ENCODE measurements around the gene EMC1. TPM values are rescaled to one million over a fixed set of nuclear protein-coding genes. Genes with fewer than 3 reads are reported as not detected.

The EMC1 gene
- polyA plus RNA-seq, 2 of the 4 experiments (the other 2 are of a cell fraction) = 25.8 to 32.2 TPM

DNA sequence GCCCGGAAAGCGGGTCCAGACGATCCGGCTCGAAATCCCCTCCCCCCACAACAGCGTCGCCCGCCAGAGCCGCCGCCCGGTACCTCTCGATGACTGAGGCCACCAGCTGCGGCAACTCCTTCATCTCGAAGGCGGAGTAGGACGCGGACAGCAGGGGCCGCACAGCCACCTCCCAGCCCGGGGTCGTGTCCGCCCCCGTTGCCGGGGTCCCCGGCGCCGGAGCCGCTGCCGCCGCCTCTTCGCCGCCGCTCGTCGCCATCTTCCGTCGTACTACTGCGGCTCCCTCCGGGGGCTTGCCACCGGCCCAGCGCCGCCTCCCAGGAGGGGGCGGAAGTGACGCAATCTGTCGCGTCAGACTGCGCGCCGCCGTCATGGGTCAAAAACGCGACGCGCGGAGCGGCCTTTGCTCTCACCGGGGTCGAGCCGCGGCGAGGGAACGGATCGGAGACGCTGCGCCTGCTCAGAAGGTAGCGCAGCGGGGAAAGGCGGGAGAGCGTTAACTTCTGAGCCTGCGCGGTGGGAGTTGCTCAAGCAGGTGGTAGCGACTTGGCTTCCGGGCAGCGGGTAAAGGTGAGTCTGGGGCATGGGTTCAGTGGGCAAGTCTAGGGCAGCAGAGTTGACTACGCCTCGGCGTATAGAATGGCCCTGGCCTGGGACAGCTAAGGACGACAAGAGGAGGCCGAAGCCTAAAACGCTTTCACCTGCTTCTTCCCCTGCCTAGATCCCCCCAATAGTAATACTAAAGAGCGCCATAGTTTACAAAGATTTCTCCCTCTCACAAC lies 41.1 kb downstream of the EMC1 start, which contains the start of gene UBR4 (continued):
- TF ChIP-seq, protein P1, sequence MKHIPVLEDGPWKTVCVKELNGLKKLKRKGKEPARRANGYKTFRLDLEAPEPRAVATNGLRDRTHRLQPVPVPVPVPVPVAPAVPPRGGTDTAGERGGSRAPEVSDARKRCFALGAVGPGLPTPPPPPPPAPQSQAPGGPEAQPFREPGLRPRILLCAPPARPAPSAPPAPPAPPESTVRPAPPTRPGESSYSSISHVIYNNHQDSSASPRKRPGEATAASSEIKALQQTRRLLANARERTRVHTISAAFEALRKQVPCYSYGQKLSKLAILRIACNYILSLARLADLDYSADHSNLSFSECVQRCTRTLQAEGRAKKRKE (CRISPR knock-in tag; IDR thresholded peaks at IDR 0.05; ENCODE audit: low read depth) = 0 out of 2 replicates have a peak, but pooled peaks have one; percentile 54
- no peak for TF ChIP-seq RFX5 (IDR thresholded peaks at IDR 0.05)
- TF ChIP-seq KDM5A (IDR thresholded peaks at IDR 0.05) = peak; percentile 52; the same call in 1 of the 2 replicates
- TF ChIP-seq, protein P2, sequence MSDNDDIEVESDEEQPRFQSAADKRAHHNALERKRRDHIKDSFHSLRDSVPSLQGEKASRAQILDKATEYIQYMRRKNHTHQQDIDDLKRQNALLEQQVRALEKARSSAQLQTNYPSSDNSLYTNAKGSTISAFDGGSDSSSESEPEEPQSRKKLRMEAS (IDR thresholded peaks at IDR 0.05) = peak; percentile 88
- TF ChIP-seq POLR2AphosphoS2 (conservative IDR thresholded peaks at IDR 0.05; ENCODE audit: low read length) = no peak
- no peak for TF ChIP-seq ZSCAN20 (CRISPR knock-in tag; IDR thresholded peaks at IDR 0.05)
- no peak for TF ChIP-seq NPAS2 (CRISPR knock-in tag; IDR thresholded peaks at IDR 0.05; ENCODE audit: borderline replicate concordance)
- TF ChIP-seq HOXB13 (CRISPR knock-in tag; IDR thresholded peaks at IDR 0.05; ENCODE audit: low read depth) = peak; percentile 56; the same call in 1 of the 2 replicates
- TF ChIP-seq CEBPB (IDR thresholded peaks at IDR 0.05) = peak; percentile 58 to 65; a peak in 3 of 4 replicates
- TF ChIP-seq, protein P3, sequence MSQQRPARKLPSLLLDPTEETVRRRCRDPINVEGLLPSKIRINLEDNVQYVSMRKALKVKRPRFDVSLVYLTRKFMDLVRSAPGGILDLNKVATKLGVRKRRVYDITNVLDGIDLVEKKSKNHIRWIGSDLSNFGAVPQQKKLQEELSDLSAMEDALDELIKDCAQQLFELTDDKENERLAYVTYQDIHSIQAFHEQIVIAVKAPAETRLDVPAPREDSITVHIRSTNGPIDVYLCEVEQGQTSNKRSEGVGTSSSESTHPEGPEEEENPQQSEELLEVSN (IDR thresholded peaks at IDR 0.05; ENCODE audit: borderline replicate concordance, low read depth) = peak; percentile 92; the same call in 1 of the 2 replicates
- TF ChIP-seq JUN (IDR thresholded peaks at IDR 0.05) = peak; percentile 55 to 78; a peak in 4 of 5 replicates
- no peak for TF ChIP-seq HEYL (CRISPR knock-in tag; IDR thresholded peaks at IDR 0.05)
- TF ChIP-seq ZFP36 (IDR thresholded peaks at IDR 0.05; ENCODE audit: borderline replicate concordance, partially characterized antibody) = peak; percentile 27
- TF ChIP-seq, protein P4, sequence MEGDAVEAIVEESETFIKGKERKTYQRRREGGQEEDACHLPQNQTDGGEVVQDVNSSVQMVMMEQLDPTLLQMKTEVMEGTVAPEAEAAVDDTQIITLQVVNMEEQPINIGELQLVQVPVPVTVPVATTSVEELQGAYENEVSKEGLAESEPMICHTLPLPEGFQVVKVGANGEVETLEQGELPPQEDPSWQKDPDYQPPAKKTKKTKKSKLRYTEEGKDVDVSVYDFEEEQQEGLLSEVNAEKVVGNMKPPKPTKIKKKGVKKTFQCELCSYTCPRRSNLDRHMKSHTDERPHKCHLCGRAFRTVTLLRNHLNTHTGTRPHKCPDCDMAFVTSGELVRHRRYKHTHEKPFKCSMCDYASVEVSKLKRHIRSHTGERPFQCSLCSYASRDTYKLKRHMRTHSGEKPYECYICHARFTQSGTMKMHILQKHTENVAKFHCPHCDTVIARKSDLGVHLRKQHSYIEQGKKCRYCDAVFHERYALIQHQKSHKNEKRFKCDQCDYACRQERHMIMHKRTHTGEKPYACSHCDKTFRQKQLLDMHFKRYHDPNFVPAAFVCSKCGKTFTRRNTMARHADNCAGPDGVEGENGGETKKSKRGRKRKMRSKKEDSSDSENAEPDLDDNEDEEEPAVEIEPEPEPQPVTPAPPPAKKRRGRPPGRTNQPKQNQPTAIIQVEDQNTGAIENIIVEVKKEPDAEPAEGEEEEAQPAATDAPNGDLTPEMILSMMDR (IDR thresholded peaks at IDR 0.05) = no peak
- TF ChIP-seq, protein P5, sequence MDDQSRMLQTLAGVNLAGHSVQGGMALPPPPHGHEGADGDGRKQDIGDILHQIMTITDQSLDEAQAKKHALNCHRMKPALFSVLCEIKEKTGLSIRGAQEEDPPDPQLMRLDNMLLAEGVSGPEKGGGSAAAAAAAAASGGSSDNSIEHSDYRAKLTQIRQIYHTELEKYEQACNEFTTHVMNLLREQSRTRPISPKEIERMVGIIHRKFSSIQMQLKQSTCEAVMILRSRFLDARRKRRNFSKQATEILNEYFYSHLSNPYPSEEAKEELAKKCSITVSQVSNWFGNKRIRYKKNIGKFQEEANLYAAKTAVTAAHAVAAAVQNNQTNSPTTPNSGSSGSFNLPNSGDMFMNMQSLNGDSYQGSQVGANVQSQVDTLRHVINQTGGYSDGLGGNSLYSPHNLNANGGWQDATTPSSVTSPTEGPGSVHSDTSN (IDR thresholded peaks at IDR 0.05) = no peak
- TF ChIP-seq EP300 (IDR thresholded peaks at IDR 0.05) = no peak
- TF ChIP-seq NR3C1 (IDR thresholded peaks at IDR 0.05) = no peak
- no peak for TF ChIP-seq CHD2 (IDR thresholded peaks at IDR 0.05; ENCODE audit: low read length, partially characterized antibody)
- no peak for TF ChIP-seq NFE2L2 (conservative IDR thresholded peaks at IDR 0.05; ENCODE audit: low read length)
- TF ChIP-seq HOXA7 (CRISPR knock-in tag; IDR thresholded peaks at IDR 0.05) = no peak
- TF ChIP-seq, protein P6, sequence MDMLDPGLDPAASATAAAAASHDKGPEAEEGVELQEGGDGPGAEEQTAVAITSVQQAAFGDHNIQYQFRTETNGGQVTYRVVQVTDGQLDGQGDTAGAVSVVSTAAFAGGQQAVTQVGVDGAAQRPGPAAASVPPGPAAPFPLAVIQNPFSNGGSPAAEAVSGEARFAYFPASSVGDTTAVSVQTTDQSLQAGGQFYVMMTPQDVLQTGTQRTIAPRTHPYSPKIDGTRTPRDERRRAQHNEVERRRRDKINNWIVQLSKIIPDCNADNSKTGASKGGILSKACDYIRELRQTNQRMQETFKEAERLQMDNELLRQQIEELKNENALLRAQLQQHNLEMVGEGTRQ (IDR thresholded peaks at IDR 0.05) = no peak
- no peak for TF ChIP-seq HOXB5 (CRISPR knock-in tag; IDR thresholded peaks at IDR 0.05)
- TF ChIP-seq ZNF302 (CRISPR knock-in tag; IDR thresholded peaks at IDR 0.05) = no peak
- no peak for TF ChIP-seq ESRRA (IDR thresholded peaks at IDR 0.05; ENCODE audit: borderline replicate concordance, low read length)
- no peak for TF ChIP-seq MAFK (IDR thresholded peaks at IDR 0.05; ENCODE audit: partially characterized antibody)
- no peak for TF ChIP-seq CHD4 (IDR thresholded peaks at IDR 0.05; ENCODE audit: borderline replicate concordance)
- no peak for TF ChIP-seq TFCP2L1 (CRISPR knock-in tag; IDR thresholded peaks at IDR 0.05)
- peak; percentile 56 for TF ChIP-seq POLR2A (IDR thresholded peaks at IDR 0.05; ENCODE audit: low read length)
- TF ChIP-seq, protein P7, sequence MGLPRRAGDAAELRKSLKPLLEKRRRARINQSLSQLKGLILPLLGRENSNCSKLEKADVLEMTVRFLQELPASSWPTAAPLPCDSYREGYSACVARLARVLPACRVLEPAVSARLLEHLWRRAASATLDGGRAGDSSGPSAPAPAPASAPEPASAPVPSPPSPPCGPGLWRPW (IDR thresholded peaks at IDR 0.05) = no peak
- TF ChIP-seq, protein P8, sequence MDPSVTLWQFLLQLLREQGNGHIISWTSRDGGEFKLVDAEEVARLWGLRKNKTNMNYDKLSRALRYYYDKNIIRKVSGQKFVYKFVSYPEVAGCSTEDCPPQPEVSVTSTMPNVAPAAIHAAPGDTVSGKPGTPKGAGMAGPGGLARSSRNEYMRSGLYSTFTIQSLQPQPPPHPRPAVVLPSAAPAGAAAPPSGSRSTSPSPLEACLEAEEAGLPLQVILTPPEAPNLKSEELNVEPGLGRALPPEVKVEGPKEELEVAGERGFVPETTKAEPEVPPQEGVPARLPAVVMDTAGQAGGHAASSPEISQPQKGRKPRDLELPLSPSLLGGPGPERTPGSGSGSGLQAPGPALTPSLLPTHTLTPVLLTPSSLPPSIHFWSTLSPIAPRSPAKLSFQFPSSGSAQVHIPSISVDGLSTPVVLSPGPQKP (IDR thresholded peaks at IDR 0.05; ENCODE audit: low read depth, low read length) = no peak
- no peak for TF ChIP-seq RNF2 (IDR thresholded peaks at IDR 0.05; ENCODE audit: borderline replicate concordance, low read depth)
- TF ChIP-seq FOSB (CRISPR knock-in tag; IDR thresholded peaks at IDR 0.05) = no peak
- TF ChIP-seq RARB (CRISPR knock-in tag; IDR thresholded peaks at IDR 0.05) = no peak
- TF ChIP-seq, protein P9, sequence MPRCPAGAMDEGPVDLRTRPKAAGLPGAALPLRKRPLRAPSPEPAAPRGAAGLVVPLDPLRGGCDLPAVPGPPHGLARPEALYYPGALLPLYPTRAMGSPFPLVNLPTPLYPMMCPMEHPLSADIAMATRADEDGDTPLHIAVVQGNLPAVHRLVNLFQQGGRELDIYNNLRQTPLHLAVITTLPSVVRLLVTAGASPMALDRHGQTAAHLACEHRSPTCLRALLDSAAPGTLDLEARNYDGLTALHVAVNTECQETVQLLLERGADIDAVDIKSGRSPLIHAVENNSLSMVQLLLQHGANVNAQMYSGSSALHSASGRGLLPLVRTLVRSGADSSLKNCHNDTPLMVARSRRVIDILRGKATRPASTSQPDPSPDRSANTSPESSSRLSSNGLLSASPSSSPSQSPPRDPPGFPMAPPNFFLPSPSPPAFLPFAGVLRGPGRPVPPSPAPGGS (IDR thresholded peaks at IDR 0.05) = peak; percentile 73; the same call in 1 of the 3 replicates
- TF ChIP-seq EHF (CRISPR knock-in tag; IDR thresholded peaks at IDR 0.05) = no peak; the same call in 1 of the 2 replicates
- TF ChIP-seq FOXS1 (CRISPR knock-in tag; IDR thresholded peaks at IDR 0.05) = no peak

All from A549 (cell line).